ENCODE data around the gene P4HA2. TPM values are rescaled to one million over a fixed set of nuclear protein-coding genes. Genes with fewer than 3 reads are reported as not detected.
A peak's percentile ranks its signal among the peaks of the same experiment; 100 is the strongest.

P4HA2 gene
- 45.1 and 51.8 TPM in 2 replicates for total RNA-seq (2022)
- Bru-seq, nascent RNA, result percentile 46 among the genes with signal in this experiment
- BruChase-seq, experiment 1, labeled RNA remaining after a 6-hour chase, result percentile 67 among the genes with signal in this experiment
- percentile 73 among the genes with signal in this experiment for BruChase-seq, experiment 2, labeled RNA remaining after a 2-hour chase
- long read RNA-seq, transcript P4HA2-202 (15 exons, 2,313 nt), result major isoform, 28 of 78 reads
- long read RNA-seq, partial matches to known transcripts, result 10 of 78 reads
- long read RNA-seq, other reads (novel, unspliced or antisense), result 36 of 78 reads

DNA sequence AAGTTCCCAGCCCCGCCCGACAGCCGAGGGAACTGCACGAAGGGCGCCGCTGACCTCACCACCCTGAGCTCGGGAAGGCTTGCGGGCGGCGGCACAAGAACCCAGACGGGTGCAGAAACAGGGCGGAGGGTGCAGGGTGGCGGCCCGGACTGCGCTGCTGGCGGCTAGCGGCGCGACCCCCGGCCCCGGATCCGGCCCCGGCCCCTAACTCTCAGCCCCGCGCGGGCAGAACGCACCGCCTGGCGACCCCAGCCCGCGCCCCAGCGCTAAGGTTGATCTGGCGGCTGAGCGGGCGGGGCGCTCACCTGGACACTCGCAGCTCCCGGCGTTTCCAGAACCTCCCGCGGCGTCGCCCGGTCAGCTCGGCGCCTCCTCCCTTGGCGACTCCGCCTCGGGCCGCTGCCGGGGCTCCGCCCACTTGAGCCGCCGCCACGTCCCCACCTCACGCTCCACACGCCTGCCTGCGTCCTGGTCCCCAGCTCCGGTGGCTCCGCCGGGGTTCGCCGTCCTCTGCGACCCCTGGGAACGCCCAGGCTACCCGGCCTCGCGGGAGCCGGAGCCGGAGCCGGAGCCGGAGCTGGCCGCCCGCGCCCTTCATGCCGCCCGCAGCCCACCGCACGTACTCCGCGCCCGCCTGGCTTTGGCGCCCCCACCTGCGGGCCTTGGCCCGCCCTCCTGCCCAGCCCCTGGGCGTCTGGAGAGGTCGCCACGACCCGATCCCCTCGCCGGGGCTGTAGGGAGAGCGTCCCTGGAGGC lies at the start of gene P4HA2:
TSS of gene P4HA2 (minus strand) at position 369 of the 756 bp plus-strand sequence. CDS start 9,227 bp downstream, outside the sequence.
- Mint-ChIP-seq H3K9me3 (ENCODE audit: low read depth, unreplicated experiment) (no peaks in the 10 kb centered on the region), H3K27ac (ENCODE audit: unreplicated experiment) (no peak within 1 kb of the TSS), H3K4me1 (ENCODE audit: low read depth, unreplicated experiment) (peaks cover 25% of the 10 kb centered on the region), H3K4me3 (ENCODE audit: low read depth, unreplicated experiment) (peak within 1 kb of the TSS; percentile 76), H3K36me3 (ENCODE audit: insufficient read depth, unreplicated experiment) (peaks cover 16% of the 10 kb centered on the region), H3K27me3 (ENCODE audit: unreplicated experiment) (peaks cover 18% of the 10 kb centered on the region)
- CTCF ChIA-PET, result interaction anchor here (0.6 to 2.3 kb wide), 10 partner anchors 10 to 582 kb away, joined by 3 to 12 read pairs (median 4); no protein-coding TSS in a partner anchor
- DNase-seq, result peak; percentile 92
- no TSS peak for BruUV-seq (replicated peaks)
- intact Hi-C loops (cut with micrococcal nuclease; ENCODE audit: unreplicated experiment), result no loop called here
- TF ChIP-seq, protein P1, sequence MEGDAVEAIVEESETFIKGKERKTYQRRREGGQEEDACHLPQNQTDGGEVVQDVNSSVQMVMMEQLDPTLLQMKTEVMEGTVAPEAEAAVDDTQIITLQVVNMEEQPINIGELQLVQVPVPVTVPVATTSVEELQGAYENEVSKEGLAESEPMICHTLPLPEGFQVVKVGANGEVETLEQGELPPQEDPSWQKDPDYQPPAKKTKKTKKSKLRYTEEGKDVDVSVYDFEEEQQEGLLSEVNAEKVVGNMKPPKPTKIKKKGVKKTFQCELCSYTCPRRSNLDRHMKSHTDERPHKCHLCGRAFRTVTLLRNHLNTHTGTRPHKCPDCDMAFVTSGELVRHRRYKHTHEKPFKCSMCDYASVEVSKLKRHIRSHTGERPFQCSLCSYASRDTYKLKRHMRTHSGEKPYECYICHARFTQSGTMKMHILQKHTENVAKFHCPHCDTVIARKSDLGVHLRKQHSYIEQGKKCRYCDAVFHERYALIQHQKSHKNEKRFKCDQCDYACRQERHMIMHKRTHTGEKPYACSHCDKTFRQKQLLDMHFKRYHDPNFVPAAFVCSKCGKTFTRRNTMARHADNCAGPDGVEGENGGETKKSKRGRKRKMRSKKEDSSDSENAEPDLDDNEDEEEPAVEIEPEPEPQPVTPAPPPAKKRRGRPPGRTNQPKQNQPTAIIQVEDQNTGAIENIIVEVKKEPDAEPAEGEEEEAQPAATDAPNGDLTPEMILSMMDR (IDR thresholded peaks at IDR 0.05; ENCODE audit: unreplicated experiment), result no peak

GRCh38 chr5:132277256-132277655 lies 49.6 kb upstream of the P4HA2 start:
- H3K36me3 Mint-ChIP-seq (ENCODE audit: insufficient read depth, unreplicated experiment), result no peaks in the 10 kb centered on the region
- no peak overlapping the region for H3K4me3 Mint-ChIP-seq (ENCODE audit: low read depth, unreplicated experiment)
- intact Hi-C loops (cut with micrococcal nuclease; ENCODE audit: unreplicated experiment), result no loop called here
- TF ChIP-seq, protein P1 (IDR thresholded peaks at IDR 0.05; ENCODE audit: unreplicated experiment), result no peak
- BruUV-seq (replicated peaks), result no TSS peak
- H3K4me1 Mint-ChIP-seq (ENCODE audit: low read depth, unreplicated experiment), result peaks cover 18% of the 10 kb centered on the region
- CTCF ChIA-PET, result interaction anchor here (0.5 to 1.3 kb wide), 2 partner anchors 15 to 421 kb away, joined by 3 read pairs; no protein-coding TSS in a partner anchor
- H3K27ac Mint-ChIP-seq (ENCODE audit: unreplicated experiment), result no peak overlapping the region
- H3K9me3 Mint-ChIP-seq (ENCODE audit: low read depth, unreplicated experiment), result no peaks in the 10 kb centered on the region
- H3K27me3 Mint-ChIP-seq (ENCODE audit: unreplicated experiment), result peaks cover 15% of the 10 kb centered on the region
- DNase-seq, result no peak

GRCh38 chr5:132275367-132276220 lies 47.9 kb upstream of the P4HA2 start:
- no peak overlapping the region for H3K27ac Mint-ChIP-seq (ENCODE audit: unreplicated experiment)
- CTCF ChIA-PET, result interaction anchor here (0.7 to 1.2 kb wide), 2 partner anchors 18 to 48 kb away, joined by 3 read pairs; partner anchors contain the start of gene P4HA2

More at GRCh38 chr5:132275367-132276220, 47.9 kb upstream of the P4HA2 start:
- H3K4me1 Mint-ChIP-seq (ENCODE audit: low read depth, unreplicated experiment), result peaks cover 18% of the 10 kb centered on the region
- intact Hi-C loops (cut with micrococcal nuclease; ENCODE audit: unreplicated experiment), result no loop called here
- no peaks in the 10 kb centered on the region for H3K36me3 Mint-ChIP-seq (ENCODE audit: insufficient read depth, unreplicated experiment)
- H3K4me3 Mint-ChIP-seq (ENCODE audit: low read depth, unreplicated experiment), result no peak overlapping the region
- DNase-seq, result no peak
- peaks cover 7% of the 10 kb centered on the region for H3K27me3 Mint-ChIP-seq (ENCODE audit: unreplicated experiment)
- BruUV-seq (replicated peaks), result no TSS peak
- TF ChIP-seq, protein P1 (IDR thresholded peaks at IDR 0.05; ENCODE audit: unreplicated experiment), result no peak
- no peaks in the 10 kb centered on the region for H3K9me3 Mint-ChIP-seq (ENCODE audit: low read depth, unreplicated experiment)

Measured in Calu3 (cell line).